Measurements from ENCODE around the gene SIVA1.
A peak's percentile ranks its signal among the peaks of the same experiment; 100 is the strongest.

SIVA1 gene

DNA sequence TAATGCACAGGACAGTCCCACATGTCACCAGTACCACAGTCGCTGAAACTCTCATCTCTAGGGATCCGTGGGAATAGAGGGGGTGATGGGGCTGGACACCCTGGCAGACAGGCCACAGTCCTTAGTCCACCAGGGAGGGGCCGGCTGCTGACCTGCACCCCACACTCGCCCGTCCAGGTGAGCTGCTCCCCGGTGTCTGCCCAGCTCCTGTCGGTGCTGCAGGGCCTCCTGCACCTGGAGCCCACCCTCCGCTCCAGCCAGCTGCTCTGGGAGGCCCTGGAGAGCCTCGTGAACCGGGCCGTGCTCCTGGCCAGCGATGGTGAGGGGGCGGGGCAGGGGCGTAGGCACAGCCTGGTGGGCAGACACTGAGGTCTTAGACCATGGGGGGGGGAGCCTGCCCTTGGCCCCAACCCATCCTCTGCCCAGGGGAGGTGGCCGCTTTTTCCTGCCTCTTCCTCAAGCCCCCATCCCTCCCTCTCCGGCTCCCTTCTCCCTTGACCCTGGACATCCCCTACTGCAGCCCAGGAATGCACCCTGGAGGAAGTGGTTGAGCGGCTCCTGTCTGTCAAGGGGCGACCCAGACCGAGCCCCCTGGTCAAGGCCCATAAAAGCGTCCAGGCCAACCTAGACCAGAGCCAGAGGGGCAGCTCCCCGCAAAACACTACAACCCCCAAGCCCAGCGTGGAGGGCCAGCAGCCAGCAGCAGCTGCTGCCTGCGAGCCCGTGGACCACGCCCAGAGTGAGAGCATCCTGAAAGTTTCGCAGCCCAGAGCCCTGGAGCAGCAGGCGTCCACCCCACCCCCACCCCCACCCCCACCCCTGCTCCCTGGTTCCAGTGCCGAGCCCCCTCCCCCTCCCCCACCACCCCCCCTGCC lies 46.0 kb upstream of the SIVA1 start:
- Histone ChIP-seq H3K4me3 (ENCODE audit: severe bottlenecking) (no peak overlapping the region), H3K4me1 (ENCODE audit: insufficient read depth, poor library complexity, severe bottlenecking) (no peaks in the 10 kb centered on the region), H3K9me3 (ENCODE audit: severe bottlenecking) (no peaks in the 10 kb centered on the region), H3K27ac (ENCODE audit: poor library complexity, severe bottlenecking) (no peak overlapping the region), H3K36me3 (ENCODE audit: low read depth) (peaks cover 75% of the 10 kb centered on the region), H3K27me3 (ENCODE audit: insufficient read depth, poor library complexity, severe bottlenecking) (no peaks in the 10 kb centered on the region)
- no peak for DNase-seq (ENCODE audit: low spot score)
- peak; percentile 18; the same call in 1 of the 3 replicates for ATAC-seq (ENCODE audit: low read depth)
- TF ChIP-seq, protein P1, sequence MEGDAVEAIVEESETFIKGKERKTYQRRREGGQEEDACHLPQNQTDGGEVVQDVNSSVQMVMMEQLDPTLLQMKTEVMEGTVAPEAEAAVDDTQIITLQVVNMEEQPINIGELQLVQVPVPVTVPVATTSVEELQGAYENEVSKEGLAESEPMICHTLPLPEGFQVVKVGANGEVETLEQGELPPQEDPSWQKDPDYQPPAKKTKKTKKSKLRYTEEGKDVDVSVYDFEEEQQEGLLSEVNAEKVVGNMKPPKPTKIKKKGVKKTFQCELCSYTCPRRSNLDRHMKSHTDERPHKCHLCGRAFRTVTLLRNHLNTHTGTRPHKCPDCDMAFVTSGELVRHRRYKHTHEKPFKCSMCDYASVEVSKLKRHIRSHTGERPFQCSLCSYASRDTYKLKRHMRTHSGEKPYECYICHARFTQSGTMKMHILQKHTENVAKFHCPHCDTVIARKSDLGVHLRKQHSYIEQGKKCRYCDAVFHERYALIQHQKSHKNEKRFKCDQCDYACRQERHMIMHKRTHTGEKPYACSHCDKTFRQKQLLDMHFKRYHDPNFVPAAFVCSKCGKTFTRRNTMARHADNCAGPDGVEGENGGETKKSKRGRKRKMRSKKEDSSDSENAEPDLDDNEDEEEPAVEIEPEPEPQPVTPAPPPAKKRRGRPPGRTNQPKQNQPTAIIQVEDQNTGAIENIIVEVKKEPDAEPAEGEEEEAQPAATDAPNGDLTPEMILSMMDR (IDR thresholded peaks at IDR 0.05; ENCODE audit: poor library complexity, severe bottlenecking), result no peak

GRCh38 chr14:104707608-104708595 lies 45.0 kb upstream of the SIVA1 start:
- ATAC-seq (ENCODE audit: low read depth), result 0 out of 3 replicates have a peak, but pooled peaks have one; percentile 2
- no peak for DNase-seq (ENCODE audit: low spot score)
- no peaks in the 10 kb centered on the region for H3K4me1 ChIP-seq (ENCODE audit: insufficient read depth, poor library complexity, severe bottlenecking)
- H3K36me3 ChIP-seq (ENCODE audit: low read depth), result peaks cover 75% of the 10 kb centered on the region
- no peak overlapping the region for H3K27ac ChIP-seq (ENCODE audit: poor library complexity, severe bottlenecking)
- TF ChIP-seq, protein P1 (IDR thresholded peaks at IDR 0.05; ENCODE audit: poor library complexity, severe bottlenecking), result no peak
- H3K9me3 ChIP-seq (ENCODE audit: severe bottlenecking), result no peaks in the 10 kb centered on the region
- H3K4me3 ChIP-seq (ENCODE audit: severe bottlenecking), result no peak overlapping the region
- no peaks in the 10 kb centered on the region for H3K27me3 ChIP-seq (ENCODE audit: insufficient read depth, poor library complexity, severe bottlenecking)

DNA sequence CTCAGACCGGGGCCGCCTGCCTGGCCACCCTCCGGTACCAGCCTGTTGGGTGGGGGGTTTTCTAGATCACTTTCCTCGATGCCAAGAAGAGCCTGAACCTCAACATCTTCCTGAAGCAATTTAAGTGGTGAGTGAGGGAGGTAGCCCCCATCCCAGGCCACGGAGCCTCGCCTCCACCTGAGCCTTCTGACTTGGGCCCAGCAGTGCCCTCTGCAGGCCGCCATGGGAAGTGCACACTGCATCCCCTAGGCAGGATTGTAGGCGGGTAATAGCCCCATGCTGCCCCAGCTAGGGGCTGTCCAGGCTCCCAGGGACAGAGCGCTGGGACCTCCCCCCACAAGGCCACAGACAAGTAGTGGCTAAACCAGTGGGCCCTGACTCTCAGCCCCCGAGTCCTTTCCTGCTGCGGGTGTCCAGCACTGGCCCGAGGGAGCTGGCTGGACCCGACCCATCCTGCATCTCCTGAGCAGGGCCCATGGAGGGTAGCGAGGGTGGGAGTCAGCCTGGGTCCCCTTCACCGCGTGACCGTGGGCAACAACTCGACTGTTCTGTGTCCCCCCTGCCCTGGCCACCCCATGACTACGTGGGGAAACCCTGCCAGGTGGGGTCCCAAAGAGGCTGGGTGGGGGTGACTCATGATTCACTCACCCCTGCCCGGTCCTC lies 44.2 kb upstream of the SIVA1 start:
- ATAC-seq (ENCODE audit: low read depth) (peak; percentile 62), DNase-seq (ENCODE audit: low spot score) (no peak)
- Histone ChIP-seq H3K4me1 (ENCODE audit: insufficient read depth, poor library complexity, severe bottlenecking) (no peaks in the 10 kb centered on the region), H3K36me3 (ENCODE audit: low read depth) (peaks cover 76% of the 10 kb centered on the region), H3K27me3 (ENCODE audit: insufficient read depth, poor library complexity, severe bottlenecking) (no peaks in the 10 kb centered on the region), H3K27ac (ENCODE audit: poor library complexity, severe bottlenecking) (no peak overlapping the region), H3K4me3 (ENCODE audit: severe bottlenecking) (no peak overlapping the region), H3K9me3 (ENCODE audit: severe bottlenecking) (no peaks in the 10 kb centered on the region)
- TF ChIP-seq, protein P1 (IDR thresholded peaks at IDR 0.05; ENCODE audit: poor library complexity, severe bottlenecking), result peak; percentile 98

GRCh38 chr14:104709387-104710039 lies 43.4 kb upstream of the SIVA1 start:
- H3K4me1 ChIP-seq (ENCODE audit: insufficient read depth, poor library complexity, severe bottlenecking), result no peaks in the 10 kb centered on the region
- DNase-seq (ENCODE audit: low spot score), result no peak
- H3K27ac ChIP-seq (ENCODE audit: poor library complexity, severe bottlenecking), result no peak overlapping the region
- H3K27me3 ChIP-seq (ENCODE audit: insufficient read depth, poor library complexity, severe bottlenecking), result no peaks in the 10 kb centered on the region
- no peak for ATAC-seq (ENCODE audit: low read depth)
- no peak overlapping the region for H3K4me3 ChIP-seq (ENCODE audit: severe bottlenecking)
- TF ChIP-seq, protein P1 (IDR thresholded peaks at IDR 0.05; ENCODE audit: poor library complexity, severe bottlenecking), result no peak
- peaks cover 76% of the 10 kb centered on the region for H3K36me3 ChIP-seq (ENCODE audit: low read depth)
- H3K9me3 ChIP-seq (ENCODE audit: severe bottlenecking), result no peaks in the 10 kb centered on the region
